HG02943 (cell line): Measurements from ENCODE around the gene TNC.

Experiments
- ATAC-seq: cut with Tn5 transposase; IDR thresholded peaks from one replicate; pipeline ENCODE4 v1.9.1; 2021; ENCODE audit warnings: mild to moderate bottlenecking, low read depth, moderate library complexity; ENCODE audit not compliant: unreplicated experiment

The TNC gene

GRCh38 chr9:115117999-115118878 lies at the start of gene TNC:
Gene TNC, minus strand, starts transcription at chr9:115118157. Its CDS starts 27,139 bp downstream, at chr9:115091018.
- no peak for ATAC-seq

GRCh38 chr9:115167175-115167574 lies 49.2 kb upstream of the TNC start:
- ATAC-seq = no peak

- no peak for ATAC-seq
Observed at GRCh38 chr9:115165233-115165632, 47.3 kb upstream of the TNC start.

- ATAC-seq = no peak
Observed at GRCh38 chr9:115164511-115164974, 46.6 kb upstream of the TNC start.

GRCh38 chr9:115162946-115163345 lies 45.0 kb upstream of the TNC start:
- no peak for ATAC-seq

GRCh38 chr9:115161446-115161845 lies 43.5 kb upstream of the TNC start:
- ATAC-seq = no peak

- ATAC-seq = no peak
Observed at GRCh38 chr9:115158661-115159481, 40.9 kb upstream of the TNC start.

- no peak for ATAC-seq
Observed at GRCh38 chr9:115157245-115157674, 39.3 kb upstream of the TNC start.

- ATAC-seq = no peak
Observed at GRCh38 chr9:115155037-115155436, 37.1 kb upstream of the TNC start.

- no peak for ATAC-seq
Observed at GRCh38 chr9:115154617-115155016, 36.7 kb upstream of the TNC start.

GRCh38 chr9:115152281-115152820 lies 34.4 kb upstream of the TNC start:
- ATAC-seq = no peak

GRCh38 chr9:115148721-115149120 lies 30.8 kb upstream of the TNC start:
- ATAC-seq = no peak

- no peak for ATAC-seq
Observed at GRCh38 chr9:115146581-115147021, 28.6 kb upstream of the TNC start.

- ATAC-seq = no peak
Observed at GRCh38 chr9:115144706-115145105, 26.7 kb upstream of the TNC start.

GRCh38 chr9:115143689-115144088 lies 25.7 kb upstream of the TNC start:
- no peak for ATAC-seq

- no peak for ATAC-seq
Observed at GRCh38 chr9:115142517-115143270, 24.7 kb upstream of the TNC start.

- ATAC-seq = no peak
Observed at GRCh38 chr9:115142090-115142489, 24.1 kb upstream of the TNC start.

- ATAC-seq = no peak
Observed at GRCh38 chr9:115141612-115142011, 23.7 kb upstream of the TNC start.

- ATAC-seq = no peak
Observed at GRCh38 chr9:115138151-115138550, 20.2 kb upstream of the TNC start.

GRCh38 chr9:115137526-115137925 lies 19.6 kb upstream of the TNC start:
- no peak for ATAC-seq
